H9 (cell line): Measurements from ENCODE around the gene SCGB3A2. TPM values are rescaled to one million over a fixed set of nuclear protein-coding genes. Genes with fewer than 3 reads are reported as not detected.
A peak's percentile ranks its signal among the peaks of the same experiment; 100 is the strongest.

ENCODE experiments used
- DNase-seq: peaks from one replicate; pipeline ENCODE4 v3.0.0-alpha.2; 2017
- H2AFZ ChIP-seq: one replicate; pipeline ENCODE4 v1.6.1; 2013; ENCODE audit warnings: mild to moderate bottlenecking, low read length, control low read depth, moderate library complexity
- H2AK5ac ChIP-seq: 2 replicates; pipeline ENCODE4 v1.6.1; 2013; ENCODE audit warnings: low read length, control low read depth, mixed read lengths; ENCODE audit not compliant: insufficient read length
- H2BK120ac ChIP-seq: one replicate; pipeline ENCODE4 v1.6.1; 2013; ENCODE audit warnings: low read depth, mild to moderate bottlenecking, low read length, control low read depth, inconsistent platforms; ENCODE audit not compliant: poor library complexity, severe bottlenecking
- H2BK12ac ChIP-seq: 2 replicates; pipeline ENCODE4 v1.6.1; 2013; ENCODE audit warnings: low read length, control low read depth, mixed read lengths, low read depth; ENCODE audit not compliant: insufficient read length
- H2BK15ac ChIP-seq: 2 replicates; pipeline ENCODE4 v1.6.1; 2013; ENCODE audit warnings: low read depth, low read length, control low read depth
- H2BK20ac ChIP-seq: one replicate; pipeline ENCODE4 v1.6.1; 2013; ENCODE audit warnings: low read depth, mild to moderate bottlenecking, low read length, control low read depth, inconsistent platforms; ENCODE audit not compliant: poor library complexity, severe bottlenecking
- H2BK5ac ChIP-seq: 2 replicates; pipeline ENCODE4 v1.6.1; 2013; ENCODE audit warnings: low read length, control low read depth, mixed read lengths; ENCODE audit not compliant: insufficient read length
- H3K14ac ChIP-seq: 2 replicates; pipeline ENCODE4 v1.6.1; 2013; ENCODE audit warnings: low read length, control low read depth; ENCODE audit not compliant: insufficient read depth
- H3K18ac ChIP-seq: 2 replicates; pipeline ENCODE4 v1.6.1; 2013; ENCODE audit warnings: low read depth, mild to moderate bottlenecking, mixed read lengths, low read length, control low read depth; ENCODE audit not compliant: insufficient read length
- H3K23ac ChIP-seq: 2 replicates; pipeline ENCODE4 v1.6.1; 2013; ENCODE audit warnings: low read length, control low read depth, mixed read lengths, low read depth; ENCODE audit not compliant: insufficient read length
- H3K23me2 ChIP-seq: 2 replicates; pipeline ENCODE4 v1.6.1; 2013; ENCODE audit warnings: low read depth, mild to moderate bottlenecking, mixed read lengths, low read length, control low read depth; ENCODE audit not compliant: insufficient read length, poor library complexity, severe bottlenecking
- H3K27ac ChIP-seq: 2 replicates; pipeline ENCODE4 v1.5.1; 2013; ENCODE audit warnings: low read length, control low read depth, mixed read lengths, low read depth; ENCODE audit not compliant: insufficient read length
- H3K27me3 ChIP-seq: 2 replicates; pipeline ENCODE4 v1.6.1; 2013; ENCODE audit warnings: low read length, control low read depth, inconsistent platforms; ENCODE audit not compliant: insufficient read depth
- H3K4ac ChIP-seq: 2 replicates; pipeline ENCODE4 v1.6.1; 2013; ENCODE audit warnings: low read depth, mild to moderate bottlenecking, control low read depth, inconsistent platforms, low read length, moderate library complexity
- H3K4me1 ChIP-seq: 2 replicates; pipeline ENCODE4 v1.6.1; 2013; ENCODE audit warnings: low read length, control low read depth, inconsistent platforms; ENCODE audit not compliant: insufficient read depth
- H3K4me2 ChIP-seq: 2 replicates; pipeline ENCODE4 v1.6.1; 2013; ENCODE audit warnings: low read length, control low read depth, mixed read lengths; ENCODE audit not compliant: insufficient read length, insufficient read depth
- H3K56ac ChIP-seq: 2 replicates; pipeline ENCODE4 v1.6.1; 2013; ENCODE audit warnings: low read depth, mild to moderate bottlenecking, mixed read lengths, low read length, control low read depth; ENCODE audit not compliant: insufficient read length
- H3K79me1 ChIP-seq: 2 replicates; pipeline ENCODE4 v1.6.1; 2013; ENCODE audit warnings: low read depth, mild to moderate bottlenecking, moderate library complexity, low read length, control low read depth, inconsistent platforms; ENCODE audit not compliant: insufficient read depth, poor library complexity, severe bottlenecking
- H3K79me2 ChIP-seq: 2 replicates; pipeline ENCODE4 v1.6.1; 2013; ENCODE audit warnings: low read length, control low read depth, inconsistent platforms; ENCODE audit not compliant: insufficient read depth
- H3K9ac ChIP-seq: 2 replicates; pipeline ENCODE4 v1.6.1; 2013; ENCODE audit warnings: low read length, control low read depth, mixed read lengths; ENCODE audit not compliant: insufficient read length; ENCODE audit errors: extremely low read depth
- H3K9me3 ChIP-seq: one replicate; pipeline ENCODE4 v1.6.1; 2013; ENCODE audit warnings: low read depth, low read length, inconsistent platforms; ENCODE audit not compliant: control insufficient read depth
- H3T11ph ChIP-seq: one replicate; pipeline ENCODE4 v1.6.1; 2013; ENCODE audit warnings: mild to moderate bottlenecking, low read length, control low read depth, inconsistent platforms
- H4K20me1 ChIP-seq: one replicate; pipeline ENCODE4 v1.6.1; 2013; ENCODE audit not compliant: control insufficient read depth, insufficient read length, insufficient read depth
- H4K5ac ChIP-seq: 2 replicates; pipeline ENCODE4 v1.6.1; 2013; ENCODE audit warnings: low read depth, mild to moderate bottlenecking, mixed read lengths, low read length, control low read depth; ENCODE audit not compliant: insufficient read length
- H4K8ac ChIP-seq: replicated peaks from 2 replicates; pipeline ENCODE4 v1.6.1; 2013; ENCODE audit warnings: low read length, control low read depth, mixed read lengths, low read depth; ENCODE audit not compliant: insufficient read length
- H4K91ac ChIP-seq: 2 replicates; pipeline ENCODE4 v1.6.1; 2013; ENCODE audit warnings: low read depth, mild to moderate bottlenecking, moderate library complexity, mixed read lengths, low read length, control low read depth; ENCODE audit not compliant: insufficient read length
- H3K27ac Mint-ChIP-seq, 3 experiments: 2 replicates in 2 of 3; 3 replicates in 1 of 3; pipeline ENCODE4 v1.8.0; 2020 to 2021; ENCODE audit warnings: mixed read lengths in 3 of 3, mild to moderate bottlenecking in 1 of 3, moderate library complexity in 1 of 3
- H3K27me3 Mint-ChIP-seq: 2 replicates; pipeline ENCODE4 v1.8.0; 2021; ENCODE audit warnings: low read depth, mild to moderate bottlenecking, moderate library complexity, mixed read lengths
- H3K36me3 Mint-ChIP-seq, 3 experiments: 2 replicates in 2 of 3; 3 replicates in 1 of 3; pipeline ENCODE4 v1.8.0; 2020 to 2021; ENCODE audit warnings: low read depth in 3 of 3, mixed read lengths in 3 of 3; ENCODE audit not compliant: insufficient read depth in 1 of 3
- H3K4me1 Mint-ChIP-seq, 2 experiments: 2 replicates each; pipeline ENCODE4 v1.8.0; 2020; ENCODE audit warnings: mixed read lengths in 2 of 2
- H3K4me3 Mint-ChIP-seq, 2 experiments: 2 replicates in 1 of 2; 3 replicates in 1 of 2; pipeline ENCODE4 v1.8.0; 2020 to 2021; ENCODE audit warnings: mild to moderate bottlenecking in 2 of 2, mixed read lengths in 2 of 2, moderate library complexity in 1 of 2
- H3K9me3 Mint-ChIP-seq, 2 experiments: 2 replicates in 1 of 2; 3 replicates in 1 of 2; pipeline ENCODE4 v1.8.0; 2020; ENCODE audit warnings: mild to moderate bottlenecking in 2 of 2, mixed read lengths in 2 of 2, moderate library complexity in 1 of 2
- WGBS: extraction: QIAGEN DNeasy Blood & Tissue Kit; methylation state at CpG from one replicate; pipeline ENCODE4 v1.1.7; 2013; ENCODE audit warnings: missing lambda C conversion rate, low lambda C conversion rate, mixed read lengths; ENCODE audit not compliant: insufficient read length; ENCODE audit errors: extremely low coverage; 5-methylcytosine and 5-hydroxymethylcytosine counted together
- total RNA-seq: library from RNA; stranded (reverse); gene quantifications from 2 replicates; pipeline ENCODE4 v1.2.1, GENCODE V29; 2021
- TF ChIP-seq, protein P1 (sequence below): fragments of 200-600 bp; sonication (generic); conservative IDR thresholded peaks from 3 replicates; pipeline ENCODE4 v1.8.0; 2021; ENCODE audit warnings: antibody characterized with exemption, mild to moderate bottlenecking

The SCGB3A2 gene
- total RNA-seq, 1 experiment from 2014 or later = 66.0 TPM

DNA sequence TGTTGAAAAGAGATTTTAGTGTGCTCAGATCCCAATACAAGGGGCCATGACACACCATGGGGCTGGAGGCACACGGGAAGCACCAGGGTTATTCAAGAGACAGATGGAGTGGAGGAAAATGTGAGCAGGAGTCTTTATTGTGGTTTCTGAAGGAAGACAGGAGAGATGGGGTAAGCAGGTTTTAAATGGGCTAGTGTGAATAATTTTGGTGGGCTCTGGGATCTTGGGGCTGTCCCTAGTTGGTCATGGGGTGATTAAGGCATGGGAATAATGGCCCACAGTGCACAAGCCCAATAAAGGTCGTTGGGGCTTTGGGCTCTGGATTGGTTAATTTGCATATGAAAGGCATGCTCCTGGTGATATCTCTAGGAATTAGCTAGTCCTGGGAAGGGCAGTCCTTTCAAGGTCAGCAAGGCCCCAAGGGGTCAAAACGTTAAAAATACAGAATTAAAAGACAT is 3.6 kb upstream of the SCGB3A2 start:
- no peak overlapping the region for H2BK120ac ChIP-seq
- H3K27ac ChIP-seq = peak overlapping the region; percentile 84
- no peaks in the 10 kb centered on the region for H4K20me1 ChIP-seq
- no peak overlapping the region for H4K91ac ChIP-seq
- H2AFZ ChIP-seq = no peak overlapping the region
- H2AK5ac ChIP-seq = no peak overlapping the region
- H3K79me2 ChIP-seq = peaks cover 16% of the 10 kb centered on the region; the same call in 1 of the 2 replicates
- H3K4me1 ChIP-seq = peaks cover 10% of the 10 kb centered on the region
- peaks cover 10 to 60% (median 22%) of the 10 kb centered on the region in 3 experiments for H3K36me3 Mint-ChIP-seq
- no peaks in the 10 kb centered on the region for H3K27me3 ChIP-seq
- peaks cover 5% of the 10 kb centered on the region; the same call in 1 of the 2 replicates for H3K27me3 Mint-ChIP-seq
- H3K79me1 ChIP-seq = peaks cover 3% of the 10 kb centered on the region
- no peak overlapping the region for H3K23ac ChIP-seq
- H3T11ph ChIP-seq = no peak overlapping the region
- WGBS = no CpG with 5 or more reads among the region's 3 CpGs
- TF ChIP-seq, protein P1, sequence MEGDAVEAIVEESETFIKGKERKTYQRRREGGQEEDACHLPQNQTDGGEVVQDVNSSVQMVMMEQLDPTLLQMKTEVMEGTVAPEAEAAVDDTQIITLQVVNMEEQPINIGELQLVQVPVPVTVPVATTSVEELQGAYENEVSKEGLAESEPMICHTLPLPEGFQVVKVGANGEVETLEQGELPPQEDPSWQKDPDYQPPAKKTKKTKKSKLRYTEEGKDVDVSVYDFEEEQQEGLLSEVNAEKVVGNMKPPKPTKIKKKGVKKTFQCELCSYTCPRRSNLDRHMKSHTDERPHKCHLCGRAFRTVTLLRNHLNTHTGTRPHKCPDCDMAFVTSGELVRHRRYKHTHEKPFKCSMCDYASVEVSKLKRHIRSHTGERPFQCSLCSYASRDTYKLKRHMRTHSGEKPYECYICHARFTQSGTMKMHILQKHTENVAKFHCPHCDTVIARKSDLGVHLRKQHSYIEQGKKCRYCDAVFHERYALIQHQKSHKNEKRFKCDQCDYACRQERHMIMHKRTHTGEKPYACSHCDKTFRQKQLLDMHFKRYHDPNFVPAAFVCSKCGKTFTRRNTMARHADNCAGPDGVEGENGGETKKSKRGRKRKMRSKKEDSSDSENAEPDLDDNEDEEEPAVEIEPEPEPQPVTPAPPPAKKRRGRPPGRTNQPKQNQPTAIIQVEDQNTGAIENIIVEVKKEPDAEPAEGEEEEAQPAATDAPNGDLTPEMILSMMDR = no peak
- H2BK5ac ChIP-seq = no peak overlapping the region
- H4K5ac ChIP-seq = no peak overlapping the region
- peak overlapping the region; percentile 76 to 98 (median 93) for H3K27ac Mint-ChIP-seq
- H2BK12ac ChIP-seq = no peak overlapping the region
- no peaks in the 10 kb centered on the region for H3K23me2 ChIP-seq
- peaks cover 0 to 4% of the 10 kb centered on the region in 2 experiments; a peak in 2 of 5 replicates for H3K9me3 Mint-ChIP-seq
- peak overlapping the region; percentile 61 for H3K4me2 ChIP-seq
- H2BK15ac ChIP-seq = no peak overlapping the region
- H3K14ac ChIP-seq = no peak overlapping the region
- DNase-seq = peak; percentile 78
- H3K18ac ChIP-seq = peak overlapping the region; percentile 31
- H3K9me3 ChIP-seq = no peaks in the 10 kb centered on the region
- no peak overlapping the region for H3K56ac ChIP-seq
- H3K4me1 Mint-ChIP-seq = peaks cover 56 to 62% of the 10 kb centered on the region in 2 experiments
- H4K8ac ChIP-seq = no peak overlapping the region
- no peak overlapping the region for H2BK20ac ChIP-seq
- H3K4me3 Mint-ChIP-seq = peak overlapping the region; percentile 27 to 92; a peak in 4 of 5 replicates
- peak overlapping the region; percentile 1 for H3K9ac ChIP-seq
- no peak overlapping the region for H3K4ac ChIP-seq
